ENCODE results near the gene ASIC1.

The ASIC1 gene

GRCh38 chr12:50032854-50033581, 24.4 kb upstream of the ASIC1 start:
- Histone ChIP-seq H3K4me3 (IDR thresholded peaks at IDR 0.05; ENCODE audit: insufficient read depth, low read depth, low read length) (no peak overlapping the region), H3K4me1 (ENCODE audit: low read depth, poor library complexity, severe bottlenecking) (no peaks in the 10 kb centered on the region), H3K27ac (no peak overlapping the region), H3K4me2 (no peak overlapping the region), H3K79me2 (ENCODE audit: insufficient read depth, low read depth) (no peaks in the 10 kb centered on the region), H3K9ac (no peak overlapping the region), H3K36me3 (ENCODE audit: insufficient read depth) (no peaks in the 10 kb centered on the region), H3K27me3 (ENCODE audit: insufficient read depth, low read depth) (no peaks in the 10 kb centered on the region), H4K20me1 (ENCODE audit: insufficient read depth) (no peaks in the 10 kb centered on the region), H2AFZ (ENCODE audit: low read depth) (no peak overlapping the region)
- no peak for TF ChIP-seq CTCF (conservative IDR thresholded peaks at IDR 0.05; ENCODE audit: low read depth, low read length)

GRCh38 chr12:50038336-50038735, 19.1 kb upstream of the ASIC1 start:
- no peak overlapping the region for H3K4me3 ChIP-seq (IDR thresholded peaks at IDR 0.05; ENCODE audit: insufficient read depth, low read depth, low read length)
- no peaks in the 10 kb centered on the region for H3K79me2 ChIP-seq (ENCODE audit: insufficient read depth, low read depth)
- no peaks in the 10 kb centered on the region for H3K36me3 ChIP-seq (ENCODE audit: insufficient read depth)
- no peak overlapping the region for H2AFZ ChIP-seq (ENCODE audit: low read depth)
- no peak overlapping the region for H3K9ac ChIP-seq
- H3K27ac ChIP-seq = no peak overlapping the region
- H3K4me2 ChIP-seq = no peak overlapping the region
- no peaks in the 10 kb centered on the region for H3K4me1 ChIP-seq (ENCODE audit: low read depth, poor library complexity, severe bottlenecking)
- TF ChIP-seq CTCF (conservative IDR thresholded peaks at IDR 0.05; ENCODE audit: low read depth, low read length) = no peak
- no peaks in the 10 kb centered on the region for H4K20me1 ChIP-seq (ENCODE audit: insufficient read depth)
- no peaks in the 10 kb centered on the region for H3K27me3 ChIP-seq (ENCODE audit: insufficient read depth, low read depth)

GRCh38 chr12:50039151-50039835, 18.1 kb upstream of the ASIC1 start:
- no peaks in the 10 kb centered on the region for H3K4me1 ChIP-seq (ENCODE audit: low read depth, poor library complexity, severe bottlenecking)
- no peaks in the 10 kb centered on the region for H4K20me1 ChIP-seq (ENCODE audit: insufficient read depth)
- TF ChIP-seq CTCF (conservative IDR thresholded peaks at IDR 0.05; ENCODE audit: low read depth, low read length) = peak; percentile 98
- H3K4me2 ChIP-seq = no peak overlapping the region
- H3K27ac ChIP-seq = no peak overlapping the region
- H3K36me3 ChIP-seq (ENCODE audit: insufficient read depth) = no peaks in the 10 kb centered on the region
- no peak overlapping the region for H3K4me3 ChIP-seq (IDR thresholded peaks at IDR 0.05; ENCODE audit: insufficient read depth, low read depth, low read length)
- no peak overlapping the region for H3K9ac ChIP-seq
- peak overlapping the region; percentile 10; the same call in 1 of the 2 replicates for H2AFZ ChIP-seq (ENCODE audit: low read depth)
- no peaks in the 10 kb centered on the region for H3K27me3 ChIP-seq (ENCODE audit: insufficient read depth, low read depth)
- no peaks in the 10 kb centered on the region for H3K79me2 ChIP-seq (ENCODE audit: insufficient read depth, low read depth)

- Histone ChIP-seq H3K27ac (no peak overlapping the region), H3K4me3 (IDR thresholded peaks at IDR 0.05; ENCODE audit: insufficient read depth, low read depth, low read length) (no peak overlapping the region), H3K4me1 (ENCODE audit: low read depth, poor library complexity, severe bottlenecking) (no peaks in the 10 kb centered on the region), H3K36me3 (ENCODE audit: insufficient read depth) (no peaks in the 10 kb centered on the region), H4K20me1 (ENCODE audit: insufficient read depth) (no peaks in the 10 kb centered on the region), H3K79me2 (ENCODE audit: insufficient read depth, low read depth) (no peaks in the 10 kb centered on the region), H3K9ac (no peak overlapping the region), H2AFZ (ENCODE audit: low read depth) (no peak overlapping the region), H3K27me3 (ENCODE audit: insufficient read depth, low read depth) (no peaks in the 10 kb centered on the region), H3K4me2 (no peak overlapping the region)
- no peak for TF ChIP-seq CTCF (conservative IDR thresholded peaks at IDR 0.05; ENCODE audit: low read depth, low read length)
These were observed 16.7 kb upstream of the ASIC1 start for GRCh38 chr12:50040657-50041056.

Measured in KMS-11 (cell line).